CD4-positive, alpha-beta T cell (primary cell): ENCODE data around the gene CEP85L. TPM values are rescaled to one million over a fixed set of nuclear protein-coding genes. Genes with fewer than 3 reads are reported as not detected.
"Not testable (repeated sequence)": the region's sequence is repeated elsewhere in the genome, so short reads cannot be mapped to it uniquely, and the experiment has no call there.

Experiments used
- ATAC-seq: fragments of 200-7000 bp; cut with Tn5 transposase; one replicate; pipeline ENCODE4 v1.10.0; 2022; ENCODE audit warnings: mild to moderate bottlenecking; ENCODE audit not compliant: poor library complexity
- CTCF ChIA-PET: fragments of 350-600 bp; sonication (Branson Sonifier 250); formaldehyde crosslinking; loops from one replicate; lab custom pipeline; 2021; ENCODE audit warnings: antibody characterized with exemption, inconsistent platforms; lab: Charles Lee
- POLR2A ChIA-PET: fragments of 350-600 bp; sonication (Branson Sonifier 250); formaldehyde crosslinking; loops from one replicate; lab custom pipeline; 2021; ENCODE audit warnings: antibody characterized with exemption, inconsistent platforms; lab: Charles Lee
- DNase-seq, 14 experiments: peaks; one replicate each; pipeline ENCODE4 v3.0.0-alpha.2; 2013 to 2020; ENCODE audit warnings: mixed read lengths in 2 of 14
- H3K27ac ChIP-seq, 2 donors: one replicate each; pipeline versions ENCODE4 v1.5.1 to v1.7.0; 2013; ENCODE audit warnings: low read length in 2 of 2, low read depth in 1 of 2, mild to moderate bottlenecking in 1 of 2
- H3K27me3 ChIP-seq, 2 experiments: 1 replicate in 1 of 2; 2 replicates in 1 of 2; pipeline versions ENCODE4 v1.6.1 to v1.7.0; 2013; ENCODE audit warnings: low read length in 2 of 2, control low read depth in 1 of 2, mild to moderate bottlenecking in 1 of 2, moderate library complexity in 1 of 2; ENCODE audit not compliant: insufficient read depth in 2 of 2, control insufficient read depth in 1 of 2
- H3K36me3 ChIP-seq: one replicate; pipeline ENCODE4 v1.6.1; 2013; ENCODE audit warnings: low read length, control low read depth; ENCODE audit not compliant: insufficient read depth
- H3K4me1 ChIP-seq: one replicate; pipeline ENCODE4 v1.6.1; 2013; ENCODE audit warnings: low read length, control low read depth; ENCODE audit not compliant: insufficient read depth
- H3K4me3 ChIP-seq: one replicate; pipeline ENCODE4 v1.5.1; 2013; ENCODE audit warnings: mild to moderate bottlenecking, low read length, moderate library complexity
- H3K9me3 ChIP-seq, 2 experiments: 1 replicate in 1 of 2; 2 replicates in 1 of 2; pipeline versions ENCODE4 v1.6.1 to v1.7.0; 2013; ENCODE audit warnings: low read length in 2 of 2, mild to moderate bottlenecking in 2 of 2, control low read depth in 1 of 2, moderate library complexity in 1 of 2; ENCODE audit not compliant: control insufficient read depth in 1 of 2, insufficient read depth in 1 of 2
- H3K27ac Mint-ChIP-seq: one replicate; pipeline ENCODE4 v1.8.0; 2020; ENCODE audit warnings: mixed read lengths
- H3K27me3 Mint-ChIP-seq: one replicate; pipeline ENCODE4 v1.8.0; 2021; ENCODE audit warnings: mixed read lengths
- H3K36me3 Mint-ChIP-seq: one replicate; pipeline ENCODE4 v1.8.0; 2021; ENCODE audit warnings: low read depth, mixed read lengths
- H3K4me1 Mint-ChIP-seq: one replicate; pipeline ENCODE4 v1.8.0; 2021; ENCODE audit warnings: low read depth, mixed read lengths
- H3K4me3 Mint-ChIP-seq: one replicate; pipeline ENCODE4 v1.8.0; 2020; ENCODE audit warnings: mild to moderate bottlenecking, mixed read lengths
- H3K9me3 Mint-ChIP-seq: one replicate; pipeline ENCODE4 v1.8.0; 2020; ENCODE audit warnings: mixed read lengths
- CTCF ChIP-seq: fragments of 200-600 bp; IDR thresholded peaks from one replicate; pipeline ENCODE4 v1.8.0; 2022; ENCODE audit warnings: antibody characterized with exemption, mild to moderate bottlenecking
- intact Hi-C, 2 experiments: fragments of 100-400 bp; cut with DNase I in 1 of 2; cut with micrococcal nuclease in 1 of 2; formaldehyde crosslinking; loops; one replicate each; pipeline versions ENCODE4 v1.15.1 to v1.9.0; 2023 to 2025; cut with DNase I, micrococcal nuclease
- total RNA-seq, 174 experiments: library from RNA in 2 of 174; stranded (reverse) in 2 of 174; gene quantifications; one replicate each; pipeline ENCODE4 v1.2.3 and lab custom pipeline; 2021 to 2026

Gene CEP85L
- total RNA-seq, 2 experiments from 2014 or later, result 76.2 to 80.7 TPM

- Histone ChIP-seq H3K27me3 (no peaks in the 10 kb centered on the region), H3K36me3 (no peaks in the 10 kb centered on the region), H3K9me3 (peaks cover 5 to 42% of the 10 kb centered on the region in 2 experiments), H3K4me1 (no peaks in the 10 kb centered on the region), H3K27ac (no peak overlapping the region), H3K4me3 (no peak overlapping the region)
- Mint-ChIP-seq H3K9me3 (peaks cover 45% of the 10 kb centered on the region), H3K27me3 (no peaks in the 10 kb centered on the region), H3K4me3 (no peak overlapping the region), H3K27ac (no peak overlapping the region), H3K36me3 (peaks cover 73% of the 10 kb centered on the region), H3K4me1 (no peaks in the 10 kb centered on the region)
- TF ChIP-seq CTCF, result no peak
- ATAC-seq (no peak), DNase-seq (no peak)
- ChIA-PET POLR2A (no interaction called here), CTCF (no interaction called here)
- intact Hi-C loops, result no loop called here
These were observed 214.9 kb downstream of the CEP85L start for GRCh38 chr6:118436482-118436881.

GRCh38 chr6:118434147-118434546, 217.2 kb downstream of the CEP85L start:
- H3K4me3 Mint-ChIP-seq, H3K27ac ChIP-seq, intact Hi-C loops, ATAC-seq, H3K4me3 ChIP-seq, H3K4me1 ChIP-seq, H3K4me1 Mint-ChIP-seq, CTCF ChIA-PET, H3K27me3 Mint-ChIP-seq, DNase-seq, H3K36me3 ChIP-seq, POLR2A ChIA-PET, H3K27ac Mint-ChIP-seq, H3K27me3 ChIP-seq: not testable (repeated sequence)
- H3K9me3 Mint-ChIP-seq, result peaks cover 32% of the 10 kb centered on the region
- H3K9me3 ChIP-seq, result peaks cover 3 to 25% of the 10 kb centered on the region in 2 experiments
- H3K36me3 Mint-ChIP-seq, result peaks cover 77% of the 10 kb centered on the region

- H3K36me3 ChIP-seq, H3K4me3 ChIP-seq, DNase-seq, H3K27ac ChIP-seq, intact Hi-C loops, H3K4me3 Mint-ChIP-seq, H3K9me3 ChIP-seq, H3K27me3 ChIP-seq, H3K27ac Mint-ChIP-seq, H3K4me1 ChIP-seq, H3K4me1 Mint-ChIP-seq, POLR2A ChIA-PET, ATAC-seq, H3K27me3 Mint-ChIP-seq: not testable (repeated sequence)
- CTCF ChIA-PET, result interaction anchor here (1.6 kb wide), 1 partner anchor 9 kb away, joined by 3 read pairs; no protein-coding TSS in a partner anchor
- peaks cover 51% of the 10 kb centered on the region for H3K36me3 Mint-ChIP-seq
- H3K9me3 Mint-ChIP-seq, result peaks cover 15% of the 10 kb centered on the region
These were observed 230.1 kb downstream of the CEP85L start for GRCh38 chr6:118421312-118421711.

GRCh38 chr6:118419448-118420394, 231.7 kb downstream of the CEP85L start:
- H3K27me3 ChIP-seq, result no peaks in the 10 kb centered on the region

More at GRCh38 chr6:118419448-118420394, 231.7 kb downstream of the CEP85L start:
- Histone ChIP-seq H3K27ac (no peak overlapping the region), H3K4me3 (no peak overlapping the region), H3K4me1 (no peaks in the 10 kb centered on the region), H3K9me3 (no peaks in the 10 kb centered on the region), H3K36me3 (no peaks in the 10 kb centered on the region)
- ChIA-PET POLR2A (no interaction called here), CTCF (interaction anchor here (1.6 kb wide), 1 partner anchor 8 kb away, joined by 3 read pairs; no protein-coding TSS in a partner anchor)
- intact Hi-C loops, result no loop called here
- H3K9me3 Mint-ChIP-seq, result peaks cover 15% of the 10 kb centered on the region
- no peak overlapping the region for H3K4me3 Mint-ChIP-seq
- no peak for TF ChIP-seq CTCF
- H3K4me1 Mint-ChIP-seq, result no peaks in the 10 kb centered on the region
- no peaks in the 10 kb centered on the region for H3K27me3 Mint-ChIP-seq
- no peak overlapping the region for H3K27ac Mint-ChIP-seq
- peaks cover 42% of the 10 kb centered on the region for H3K36me3 Mint-ChIP-seq
- no peak for ATAC-seq
- DNase-seq, result no peak
